ENCODE results near the gene P4HA3.

The P4HA3 gene

GRCh38 chr11:74267014-74267413 is 44.4 kb downstream of the P4HA3 start:
- DNase-seq (ENCODE audit: low read depth in 2 of 2): no peak

GRCh38 chr11:74265256-74265655 is 46.2 kb downstream of the P4HA3 start:
- no peak for DNase-seq (ENCODE audit: low read depth in 2 of 2)

- no peak for DNase-seq (ENCODE audit: low read depth in 2 of 2)
Observed at GRCh38 chr11:74262725-74263124, 48.7 kb downstream of the P4HA3 start.

GRCh38 chr11:74257959-74258553 is 53.4 kb downstream of the P4HA3 start:
- no peak for DNase-seq (ENCODE audit: low read depth in 2 of 2)

GRCh38 chr11:74256378-74257133 is 54.9 kb downstream of the P4HA3 start:
- no peak for DNase-seq (ENCODE audit: low read depth in 2 of 2)

GRCh38 chr11:74255741-74256375 is 55.6 kb downstream of the P4HA3 start:
- peak; percentile 10 to 19 for DNase-seq (ENCODE audit: low read depth in 2 of 2)

- no peak for DNase-seq (ENCODE audit: low read depth in 2 of 2)
Observed at GRCh38 chr11:74253361-74253760, 58.1 kb downstream of the P4HA3 start.

GRCh38 chr11:74249496-74249895 is 61.9 kb downstream of the P4HA3 start:
- DNase-seq (ENCODE audit: low read depth in 2 of 2): no peak

GRCh38 chr11:74248469-74248868 is 63.0 kb downstream of the P4HA3 start:
- DNase-seq (ENCODE audit: low read depth in 2 of 2): no peak

- no peak for DNase-seq (ENCODE audit: low read depth in 2 of 2)
Observed at GRCh38 chr11:74238243-74238642, 73.2 kb downstream of the P4HA3 start.

- DNase-seq (ENCODE audit: low read depth in 2 of 2): no peak
Observed at GRCh38 chr11:74237541-74237940, 73.9 kb downstream of the P4HA3 start.

GRCh38 chr11:74235121-74235520 is 76.3 kb downstream of the P4HA3 start:
- no peak for DNase-seq (ENCODE audit: low read depth in 2 of 2)

GRCh38 chr11:74233683-74234082 is 77.8 kb downstream of the P4HA3 start:
- no peak for DNase-seq (ENCODE audit: low read depth in 2 of 2)

GRCh38 chr11:74232311-74232950 is 79.0 kb downstream of the P4HA3 start:
- no peak for DNase-seq (ENCODE audit: low read depth in 2 of 2)

- DNase-seq (ENCODE audit: low read depth in 2 of 2): no peak
Observed at GRCh38 chr11:74226907-74227306, 84.5 kb downstream of the P4HA3 start.

- no peak for DNase-seq (ENCODE audit: low read depth in 2 of 2)
Observed at GRCh38 chr11:74225565-74225964, 85.9 kb downstream of the P4HA3 start.

- no peak for DNase-seq (ENCODE audit: low read depth in 2 of 2)
Observed at GRCh38 chr11:74221816-74222215, 89.6 kb downstream of the P4HA3 start.

GRCh38 chr11:74220376-74220775 is 91.1 kb downstream of the P4HA3 start:
- DNase-seq (ENCODE audit: low read depth in 2 of 2): no peak

All from activated CD8-positive, alpha-beta memory T cell treated with anti-CD3 and anti-CD28 coated beads for 4 hours (primary cell).